Fibroblast of lung (primary cell): Measurements from ENCODE around the gene RNF113B. TPM values are rescaled to one million over a fixed set of nuclear protein-coding genes. Genes with fewer than 3 reads are reported as not detected.
A peak's percentile ranks its signal among the peaks of the same experiment; 100 is the strongest.

Source experiments
- DNase-seq, 2 donors: peaks; one replicate each; pipeline versions ENCODE4 v3.0.0 to v3.0.0-alpha.2; 2010; ENCODE audit warnings: low read depth in 2 of 2
- H2AFZ ChIP-seq: 2 replicates; pipeline ENCODE4 v1.5.1; 2012; ENCODE audit warnings: low read length, control low read depth, inconsistent platforms
- H3K27ac ChIP-seq: 2 replicates; pipeline ENCODE4 v1.5.1; 2011; ENCODE audit warnings: low read length, control low read depth; ENCODE audit not compliant: insufficient read depth
- H3K27me3 ChIP-seq: 2 replicates; pipeline ENCODE4 v1.5.1; 2011; ENCODE audit warnings: mild to moderate bottlenecking, low read length; ENCODE audit not compliant: control insufficient read depth, insufficient read depth
- H3K36me3 ChIP-seq: 2 replicates; pipeline ENCODE4 v1.5.1; 2011; ENCODE audit warnings: low read length; ENCODE audit not compliant: control insufficient read depth, insufficient read depth
- H3K4me1 ChIP-seq: 2 replicates; pipeline ENCODE4 v1.5.1; 2011; ENCODE audit warnings: low read length; ENCODE audit not compliant: control insufficient read depth, insufficient read depth; ENCODE audit errors: extremely low read depth
- H3K4me2 ChIP-seq: 2 replicates; pipeline ENCODE4 v1.5.1; 2011; ENCODE audit warnings: low read length, control low read depth; ENCODE audit not compliant: insufficient read depth; ENCODE audit errors: extremely low read depth
- H3K4me3 ChIP-seq, 4 experiments: fragments of 200-600 bp in 1 of 4; sonication (generic) in 1 of 4; replicated peaks in 1 of 4; 2 replicates each; pipeline ENCODE4 v1.5.1; 2011 to 2016; ENCODE audit warnings: low read length in 4 of 4, low read depth in 3 of 4, mild to moderate bottlenecking in 3 of 4, control low read depth in 2 of 4, inconsistent platforms in 1 of 4, mixed read lengths in 1 of 4; ENCODE audit not compliant: insufficient read depth in 1 of 4; ENCODE audit errors: control extremely low read depth in 1 of 4
- H3K79me2 ChIP-seq: 2 replicates; pipeline ENCODE4 v1.5.1; 2012; ENCODE audit warnings: mild to moderate bottlenecking, low read length, inconsistent platforms; ENCODE audit not compliant: control insufficient read depth, insufficient read depth
- H3K9ac ChIP-seq: 2 replicates; pipeline ENCODE4 v1.5.1; 2011; ENCODE audit warnings: mild to moderate bottlenecking, low read length, control low read depth; ENCODE audit not compliant: insufficient read depth
- H3K9me3 ChIP-seq: 2 replicates; pipeline ENCODE4 v1.5.1; 2012; ENCODE audit warnings: low read depth, low read length; ENCODE audit not compliant: control insufficient read depth, insufficient read depth
- H4K20me1 ChIP-seq: 2 replicates; pipeline ENCODE4 v1.5.1; 2011; ENCODE audit warnings: low read length; ENCODE audit not compliant: control insufficient read depth, insufficient read depth; ENCODE audit errors: extremely low read depth
- EZH2 ChIP-seq: IDR thresholded peaks from 2 replicates; pipeline ENCODE4 v1.5.1; 2012; ENCODE audit warnings: low read length, control low read depth, mild to moderate bottlenecking; ENCODE audit errors: missing control alignments
- polyA plus RNA-seq, 2 donors: library from polyadenylated mRNA; depleted of rRNA in 1 of 2; stranded (reverse) in 1 of 2; unstranded in 1 of 2; fragments of >200 nt; gene quantifications; 2 replicates each; pipeline ENCODE4 v1.2.1, GENCODE V29; 2011 to 2012; ENCODE audit warnings: missing spikeins in 1 of 2
- total RNA-seq: library from RNA; depleted of rRNA; stranded (reverse); fragments of >200 nt; gene quantifications from 2 replicates; pipeline ENCODE4 v1.2.1, GENCODE V29; 2014
- TF ChIP-seq, protein P1 (sequence below), 2 donors: IDR thresholded peaks in 1 of 2; conservative IDR thresholded peaks in 1 of 2; 1 replicate in 1 of 2; 2 replicates in 1 of 2; pipeline ENCODE4 v1.5.1; 2011 to 2012; ENCODE audit warnings: low read length in 2 of 2, control low read depth in 1 of 2, inconsistent platforms in 1 of 2, low read depth in 1 of 2, mild to moderate bottlenecking in 1 of 2

RNF113B gene
- total and polyA plus RNA-seq, 2 donors (not counting 1 experiment from before 2014, with no cell fraction given) = not detected

DNA sequence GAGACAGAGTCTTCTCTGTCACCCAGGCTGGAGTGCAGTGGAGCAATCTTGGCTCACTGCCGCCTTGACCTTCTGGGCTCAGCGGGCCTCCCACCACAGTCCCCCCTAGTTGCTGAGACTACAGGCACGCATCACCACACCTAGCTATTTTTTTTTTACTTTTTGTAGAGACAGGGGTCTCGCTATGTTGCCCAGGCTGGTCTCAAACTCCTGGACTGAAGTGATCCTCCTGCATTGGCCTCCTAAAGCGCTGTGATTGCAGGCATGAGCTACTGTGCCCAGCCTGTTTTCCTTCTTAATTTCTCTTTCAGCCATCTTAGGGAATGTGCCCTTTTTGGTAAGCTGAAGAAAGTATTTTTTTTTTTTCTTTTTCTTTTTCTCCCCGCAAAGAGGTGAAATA lies 42.6 kb upstream of the RNF113B start:
- H3K36me3 ChIP-seq = no peaks in the 10 kb centered on the region
- H3K27me3 ChIP-seq = no peaks in the 10 kb centered on the region
- H3K79me2 ChIP-seq = peaks cover 34% of the 10 kb centered on the region
- TF ChIP-seq, protein P1, sequence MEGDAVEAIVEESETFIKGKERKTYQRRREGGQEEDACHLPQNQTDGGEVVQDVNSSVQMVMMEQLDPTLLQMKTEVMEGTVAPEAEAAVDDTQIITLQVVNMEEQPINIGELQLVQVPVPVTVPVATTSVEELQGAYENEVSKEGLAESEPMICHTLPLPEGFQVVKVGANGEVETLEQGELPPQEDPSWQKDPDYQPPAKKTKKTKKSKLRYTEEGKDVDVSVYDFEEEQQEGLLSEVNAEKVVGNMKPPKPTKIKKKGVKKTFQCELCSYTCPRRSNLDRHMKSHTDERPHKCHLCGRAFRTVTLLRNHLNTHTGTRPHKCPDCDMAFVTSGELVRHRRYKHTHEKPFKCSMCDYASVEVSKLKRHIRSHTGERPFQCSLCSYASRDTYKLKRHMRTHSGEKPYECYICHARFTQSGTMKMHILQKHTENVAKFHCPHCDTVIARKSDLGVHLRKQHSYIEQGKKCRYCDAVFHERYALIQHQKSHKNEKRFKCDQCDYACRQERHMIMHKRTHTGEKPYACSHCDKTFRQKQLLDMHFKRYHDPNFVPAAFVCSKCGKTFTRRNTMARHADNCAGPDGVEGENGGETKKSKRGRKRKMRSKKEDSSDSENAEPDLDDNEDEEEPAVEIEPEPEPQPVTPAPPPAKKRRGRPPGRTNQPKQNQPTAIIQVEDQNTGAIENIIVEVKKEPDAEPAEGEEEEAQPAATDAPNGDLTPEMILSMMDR (conservative IDR thresholded peaks at IDR 0.05 in 1 of 2, IDR thresholded peaks at IDR 0.05 in 1 of 2; ENCODE audit: low read depth in 1 of 2, low read length in 2 of 2) = no peak
- no peak for TF ChIP-seq EZH2
- H2AFZ ChIP-seq = no peak overlapping the region
- H3K9ac ChIP-seq = no peak overlapping the region
- H3K4me1 ChIP-seq = peaks cover 31% of the 10 kb centered on the region
- no peak overlapping the region for H3K27ac ChIP-seq
- H3K4me2 ChIP-seq = no peak overlapping the region
- no peaks in the 10 kb centered on the region for H3K9me3 ChIP-seq
- DNase-seq = no peak
- no peak overlapping the region for H3K4me3 ChIP-seq
- no peaks in the 10 kb centered on the region for H4K20me1 ChIP-seq

DNA sequence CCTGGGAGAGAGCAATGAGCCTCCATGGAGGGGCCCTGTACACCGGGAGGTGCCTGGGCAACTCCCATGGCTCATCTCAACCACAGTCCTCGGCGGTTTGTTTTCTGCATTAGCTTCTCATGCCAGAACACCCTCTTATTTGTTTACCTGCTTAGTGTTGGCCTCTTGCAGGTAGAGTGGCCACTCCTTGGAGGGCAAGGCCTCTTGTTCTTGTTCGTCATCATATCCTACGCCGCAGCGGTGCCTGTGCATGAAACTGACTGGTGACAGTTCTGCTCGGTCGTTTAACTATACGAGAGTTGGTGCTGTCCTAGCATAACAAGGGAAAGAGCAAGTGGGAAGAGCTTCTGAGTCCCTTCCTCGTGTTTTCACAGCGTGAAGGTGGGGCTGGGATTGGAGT lies 40.5 kb upstream of the RNF113B start:
- Histone ChIP-seq H3K4me1 (peaks cover 51% of the 10 kb centered on the region), H3K27ac (peak overlapping the region; percentile 0)

DNA sequence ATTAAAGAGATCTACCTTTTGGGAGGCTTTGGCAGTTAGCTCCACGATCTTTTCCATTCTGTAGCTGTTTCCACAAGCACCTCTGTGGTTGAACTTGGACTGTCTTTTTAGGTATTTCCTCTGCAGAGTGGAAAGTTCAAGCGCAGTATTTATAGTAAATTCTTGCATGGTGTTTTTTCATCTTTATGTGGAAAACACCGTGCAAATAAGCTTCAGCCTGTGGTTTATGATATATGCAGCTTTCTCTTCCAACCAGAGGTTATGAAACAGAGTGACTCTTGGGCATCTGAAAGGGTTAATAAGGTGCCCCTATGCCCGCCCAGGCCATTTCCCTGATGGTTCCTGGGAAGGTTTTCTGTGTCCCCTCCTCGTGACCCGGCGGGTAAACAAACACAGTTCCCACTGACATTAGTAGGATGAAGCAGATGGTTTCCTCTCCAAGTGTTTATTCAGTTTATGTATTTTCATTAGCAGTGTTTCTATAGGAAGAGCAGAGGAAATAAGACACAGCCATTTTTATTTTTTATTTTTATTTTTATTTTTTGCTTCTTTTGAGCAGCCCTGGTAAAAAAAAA lies 39.7 kb upstream of the RNF113B start:
- H3K9ac ChIP-seq = no peak overlapping the region
- no peak for DNase-seq
- peaks cover 45% of the 10 kb centered on the region for H3K4me1 ChIP-seq
- no peaks in the 10 kb centered on the region for H4K20me1 ChIP-seq
- no peak overlapping the region for H3K4me2 ChIP-seq
- H3K27ac ChIP-seq = peak overlapping the region; percentile 90
- H2AFZ ChIP-seq = no peak overlapping the region
- TF ChIP-seq, protein P1 (conservative IDR thresholded peaks at IDR 0.05 in 1 of 2, IDR thresholded peaks at IDR 0.05 in 1 of 2; ENCODE audit: low read depth in 1 of 2, low read length in 2 of 2) = no peak
- no peak for TF ChIP-seq EZH2
- no peaks in the 10 kb centered on the region for H3K27me3 ChIP-seq
- H3K36me3 ChIP-seq = no peaks in the 10 kb centered on the region
- peaks cover 39% of the 10 kb centered on the region for H3K79me2 ChIP-seq
- no peaks in the 10 kb centered on the region for H3K9me3 ChIP-seq
- H3K4me3 ChIP-seq = no peak overlapping the region

More for the DNA sequence above, 40.5 kb upstream of the RNF113B start:
- Histone ChIP-seq H4K20me1 (no peaks in the 10 kb centered on the region), H3K27me3 (no peaks in the 10 kb centered on the region), H3K4me2 (no peak overlapping the region), H3K79me2 (peaks cover 35% of the 10 kb centered on the region), H2AFZ (no peak overlapping the region), H3K4me3 (no peak overlapping the region), H3K9ac (no peak overlapping the region), H3K36me3 (no peaks in the 10 kb centered on the region), H3K9me3 (no peaks in the 10 kb centered on the region)
- DNase-seq = no peak
- TF ChIP-seq EZH2 = no peak
- TF ChIP-seq, protein P1 (conservative IDR thresholded peaks at IDR 0.05 in 1 of 2, IDR thresholded peaks at IDR 0.05 in 1 of 2; ENCODE audit: low read depth in 1 of 2, low read length in 2 of 2) = no peak
